K562 (cell line): ENCODE results near the gene ENTPD5. TPM values are rescaled to one million over a fixed set of nuclear protein-coding genes. Genes with fewer than 3 reads are reported as not detected.
A peak's percentile ranks its signal among the peaks of the same experiment; 100 is the strongest.

Source experiments
- BRD9 ChIP-seq: fragments of 450-650 bp; IDR thresholded peaks from 2 replicates; pipeline ENCODE4 v1.6.1; 2018; ENCODE audit warnings: low read depth; ENCODE audit not compliant: partially characterized antibody
- CLOCK ChIP-seq: fragments of 250-450 bp; sonication (Bioruptor Pico); IDR thresholded peaks from 2 replicates; pipeline ENCODE4 v1.4.0; 2020; ENCODE audit warnings: mild to moderate bottlenecking, moderate library complexity, borderline replicate concordance
- HCFC1 ChIP-seq: IDR thresholded peaks from 2 replicates; pipeline ENCODE4 v1.6.1; 2012; ENCODE audit warnings: low read depth, low read length, improper control_type of control experiment
- ILF3 ChIP-seq: fragments of 450-650 bp; IDR thresholded peaks from 2 replicates; pipeline ENCODE4 v1.6.1; 2018; ENCODE audit warnings: antibody characterized with exemption, mild to moderate bottlenecking, moderate library complexity, borderline replicate concordance
- KDM2B ChIP-seq: fragments of 250-450 bp; sonication (Bioruptor Pico); IDR thresholded peaks from 2 replicates; pipeline ENCODE4 v1.8.0; 2021; ENCODE audit warnings: mild to moderate bottlenecking, moderate library complexity
- MCM3 ChIP-seq: fragments of 450-650 bp; IDR thresholded peaks from 2 replicates; pipeline ENCODE4 v1.6.1; 2016
- POLR2G ChIP-seq: fragments of 200-400 bp; formaldehyde crosslinking; IDR thresholded peaks from 2 replicates; pipeline ENCODE4 v1.6.1; 2017; ENCODE audit warnings: low read depth, mild to moderate bottlenecking, antibody characterized with exemption, low read length, moderate library complexity
- THAP7 ChIP-seq: fragments of 250-450 bp; sonication (Bioruptor Pico); IDR thresholded peaks from 2 replicates; pipeline ENCODE4 v1.5.0; 2021
- XRCC3 ChIP-seq: fragments of 450-650 bp; IDR thresholded peaks from 2 replicates; pipeline ENCODE4 v1.6.1; 2017; ENCODE audit warnings: mild to moderate bottlenecking, moderate library complexity
- ZBTB33 ChIP-seq: sonication (generic); formaldehyde crosslinking; IDR thresholded peaks from 2 replicates; pipeline ENCODE4 v1.8.1; 2023; ENCODE audit warnings: mild to moderate bottlenecking, missing genetic modification reagents
- ZNF436 ChIP-seq: fragments of 250-450, 450-650 bp; sonication (Bioruptor Pico); formaldehyde crosslinking; IDR thresholded peaks from 2 replicates; pipeline ENCODE4 v1.7.0; 2020; ENCODE audit warnings: mild to moderate bottlenecking
- ZNF551 ChIP-seq: fragments of 250-450 bp; sonication (Bioruptor Pico); IDR thresholded peaks from 2 replicates; pipeline ENCODE4 v1.5.0; 2021; ENCODE audit warnings: mild to moderate bottlenecking, moderate library complexity
- polyA plus RNA-seq, 8 experiments: library from polyadenylated mRNA; depleted of rRNA in 4 of 8; stranded (reverse) in 5 of 8; unstranded in 3 of 8; fragments of >200 nt; fragmentation: Nextera tagmentation in 2 of 8; fragmentation: Illumina TruSeq in 1 of 8; extraction: Ambion mirVana in 2 of 8; extraction: Trizol in 1 of 8; gene quantifications; 2 replicates each; pipeline versions ENCODE4 v1.2.1 to v1.2.3, GENCODE V29; 2011 to 2014; ENCODE audit warnings: inconsistent platforms in 1 of 8, missing spikeins in 1 of 8
- total RNA-seq, 7 experiments: library from RNA; depleted of rRNA in 6 of 7; stranded (reverse); fragments of >200 nt in 6 of 7; fragmentation: Illumina TruSeq in 2 of 7; extraction: Trizol in 2 of 7; gene quantifications; 2 replicates each; pipeline versions ENCODE4 v1.2.1 to v1.2.3, GENCODE V29; 2011 to 2021; ENCODE audit warnings: low replicate concordance in 1 of 7
- TF ChIP-seq, protein P1 (sequence below): fragments of 250-450 bp; sonication (Bioruptor Pico); IDR thresholded peaks from 2 replicates; pipeline ENCODE4 v1.5.0; 2021
- TF ChIP-seq, protein P2 (sequence below): fragments of 450-650 bp; IDR thresholded peaks from 2 replicates; pipeline ENCODE4 v1.6.1; 2018; ENCODE audit warnings: mild to moderate bottlenecking, low read depth; ENCODE audit not compliant: partially characterized antibody
- TF ChIP-seq, protein P3 (sequence below): sonication (generic); formaldehyde crosslinking; IDR thresholded peaks from 2 replicates; pipeline ENCODE4 v1.8.1; 2022; ENCODE audit warnings: missing genetic modification reagents

The ENTPD5 gene
- total and polyA plus RNA-seq, 9 of the 15 experiments (the other 6 are each of a cell fraction or from before 2014, with no cell fraction given), result 2.7 to 15.3 (median 10.3) TPM

DNA sequence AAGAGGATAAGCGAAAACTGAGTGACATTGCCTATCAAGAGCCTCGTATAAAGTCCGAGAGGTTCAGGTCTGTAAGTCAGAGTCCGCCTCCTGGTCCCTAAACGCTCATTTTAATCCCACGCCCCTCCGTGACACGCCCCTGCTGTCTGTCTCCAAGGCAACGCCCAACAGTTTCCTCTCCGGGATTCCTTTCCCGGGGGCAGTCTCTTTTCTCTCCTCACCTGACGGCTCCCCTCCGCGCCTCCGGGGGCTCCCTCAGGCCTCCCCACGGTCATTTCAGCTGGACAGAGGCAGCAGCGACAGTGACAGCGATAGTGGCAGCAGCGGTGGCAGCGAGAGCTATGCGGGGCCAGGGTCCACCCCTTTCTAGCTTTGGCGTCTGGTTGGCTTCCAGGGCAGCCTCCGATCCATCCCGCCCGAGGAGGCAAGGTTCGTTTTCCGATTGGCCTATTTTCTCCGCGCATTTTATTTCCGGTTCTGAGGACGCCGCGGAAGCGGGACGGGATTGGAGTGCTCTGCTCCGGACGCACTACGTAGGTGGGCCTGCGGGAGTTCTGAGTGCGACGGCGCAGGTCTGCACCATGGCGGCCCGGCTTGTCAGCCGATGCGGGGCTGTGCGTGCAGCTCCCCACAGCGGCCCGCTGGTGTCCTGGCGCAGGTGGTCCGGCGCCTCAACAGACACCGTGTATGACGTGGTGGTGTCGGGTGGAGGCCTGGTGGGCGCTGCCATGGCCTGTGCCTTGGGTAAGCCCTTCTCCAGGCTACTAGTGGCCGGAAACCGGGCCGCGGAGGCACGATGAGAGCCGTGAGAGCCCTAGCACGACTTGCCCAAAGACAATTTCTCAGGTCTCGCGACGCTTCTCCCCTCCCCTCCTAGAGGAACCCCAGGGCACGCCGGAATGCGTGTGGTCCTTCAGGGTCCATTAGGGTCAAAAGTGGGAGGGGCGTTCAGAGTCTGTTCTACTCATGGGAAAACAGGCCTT is 69.0 kb downstream of the ENTPD5 start, which contains the start of the genes COQ6 and FAM161B (continued):
- TF ChIP-seq KDM2B (0 out of 2 replicates have a peak, but pooled peaks have one; percentile 13), ZNF551 (CRISPR knock-in tag) (no peak), THAP7 (CRISPR knock-in tag) (no peak), POLR2G (peak; percentile 99), BRD9 (no peak), MCM3 (no peak), HCFC1 (no peak; the same call in 1 of the 2 replicates), ZNF436 (CRISPR knock-in tag) (no peak), ILF3 (no peak), ZBTB33 (CRISPR knock-in tag) (no peak), CLOCK (CRISPR knock-in tag) (no peak), XRCC3 (no peak)
- TF ChIP-seq, protein P1, sequence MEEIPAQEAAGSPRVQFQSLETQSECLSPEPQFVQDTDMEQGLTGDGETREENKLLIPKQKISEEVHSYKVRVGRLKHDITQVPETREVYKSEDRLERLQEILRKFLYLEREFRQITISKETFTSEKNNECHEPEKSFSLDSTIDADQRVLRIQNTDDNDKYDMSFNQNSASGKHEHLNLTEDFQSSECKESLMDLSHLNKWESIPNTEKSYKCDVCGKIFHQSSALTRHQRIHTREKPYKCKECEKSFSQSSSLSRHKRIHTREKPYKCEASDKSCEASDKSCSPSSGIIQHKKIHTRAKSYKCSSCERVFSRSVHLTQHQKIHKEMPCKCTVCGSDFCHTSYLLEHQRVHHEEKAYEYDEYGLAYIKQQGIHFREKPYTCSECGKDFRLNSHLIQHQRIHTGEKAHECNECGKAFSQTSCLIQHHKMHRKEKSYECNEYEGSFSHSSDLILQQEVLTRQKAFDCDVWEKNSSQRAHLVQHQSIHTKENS (CRISPR knock-in tag), result no peak
- TF ChIP-seq, protein P2, sequence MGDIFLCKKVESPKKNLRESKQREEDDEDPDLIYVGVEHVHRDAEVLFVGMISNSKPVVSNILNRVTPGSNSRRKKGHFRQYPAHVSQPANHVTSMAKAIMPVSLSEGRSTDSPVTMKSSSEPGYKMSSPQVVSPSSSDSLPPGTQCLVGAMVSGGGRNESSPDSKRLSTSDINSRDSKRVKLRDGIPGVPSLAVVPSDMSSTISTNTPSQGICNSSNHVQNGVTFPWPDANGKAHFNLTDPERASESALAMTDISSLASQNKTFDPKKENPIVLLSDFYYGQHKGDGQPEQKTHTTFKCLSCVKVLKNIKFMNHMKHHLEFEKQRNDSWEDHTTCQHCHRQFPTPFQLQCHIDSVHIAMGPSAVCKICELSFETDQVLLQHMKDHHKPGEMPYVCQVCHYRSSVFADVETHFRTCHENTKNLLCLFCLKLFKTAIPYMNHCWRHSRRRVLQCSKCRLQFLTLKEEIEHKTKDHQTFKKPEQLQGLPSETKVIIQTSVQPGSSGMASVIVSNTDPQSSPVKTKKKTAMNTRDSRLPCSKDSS, result no peak
- TF ChIP-seq, protein P3, sequence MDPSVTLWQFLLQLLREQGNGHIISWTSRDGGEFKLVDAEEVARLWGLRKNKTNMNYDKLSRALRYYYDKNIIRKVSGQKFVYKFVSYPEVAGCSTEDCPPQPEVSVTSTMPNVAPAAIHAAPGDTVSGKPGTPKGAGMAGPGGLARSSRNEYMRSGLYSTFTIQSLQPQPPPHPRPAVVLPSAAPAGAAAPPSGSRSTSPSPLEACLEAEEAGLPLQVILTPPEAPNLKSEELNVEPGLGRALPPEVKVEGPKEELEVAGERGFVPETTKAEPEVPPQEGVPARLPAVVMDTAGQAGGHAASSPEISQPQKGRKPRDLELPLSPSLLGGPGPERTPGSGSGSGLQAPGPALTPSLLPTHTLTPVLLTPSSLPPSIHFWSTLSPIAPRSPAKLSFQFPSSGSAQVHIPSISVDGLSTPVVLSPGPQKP (CRISPR knock-in tag), result no peak
